ENCODE results near the gene ADAMTS20. TPM values are rescaled to one million over a fixed set of nuclear protein-coding genes. Genes with fewer than 3 reads are reported as not detected.

The ADAMTS20 gene
- total and polyA plus RNA-seq, 2 donors (not counting 3 experiments of a cell fraction or from before 2014, with no cell fraction given), result not detected

DNA sequence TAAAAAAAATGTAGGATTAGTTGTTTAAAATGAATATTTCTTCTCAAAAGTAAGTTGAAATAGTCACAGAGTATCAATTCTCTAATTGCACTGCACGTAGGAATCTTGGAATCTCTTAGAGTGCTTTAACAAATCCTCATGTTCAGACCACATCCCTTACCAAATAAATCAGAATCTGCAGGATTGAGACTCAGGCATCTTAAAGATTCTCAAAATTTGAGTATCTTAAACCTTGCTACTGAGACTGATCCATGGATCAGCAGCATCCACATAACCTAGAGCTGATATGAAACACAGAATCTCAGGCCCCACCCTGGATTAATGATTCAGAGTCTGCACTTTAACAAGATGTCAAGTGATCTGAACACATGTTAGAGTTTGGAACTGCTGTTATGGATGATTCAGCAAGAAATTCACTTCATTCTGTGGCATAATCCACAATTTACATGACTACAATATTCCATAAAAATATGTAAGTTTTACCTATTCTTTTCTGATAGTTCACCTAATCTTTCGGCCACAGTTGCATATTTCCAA lies 58.7 kb downstream of the ADAMTS20 start:
- Histone ChIP-seq H3K9ac (replicated peaks; ENCODE audit: extremely low read depth, insufficient read depth, low read length) (no peak overlapping the region), H3K27me3 (ENCODE audit: control insufficient read depth in 2 of 2, insufficient read depth in 2 of 2, low read length in 2 of 2) (peaks cover 0 to 2% of the 10 kb centered on the region in 2 experiments), H3K4me2 (ENCODE audit: insufficient read depth, low read length) (no peak overlapping the region), H2AFZ (ENCODE audit: low read depth, low read length) (no peak overlapping the region), H3K9me3 (replicated peaks; ENCODE audit: control insufficient read depth, insufficient read depth, low read length) (no peaks in the 10 kb centered on the region), H3K4me3 (replicated peaks in 1 of 3; ENCODE audit: insufficient read depth in 1 of 3, low read depth in 1 of 3, low read length in 3 of 3) (no peak overlapping the region), H3K4me1 (ENCODE audit: control insufficient read depth, extremely low read depth, insufficient read depth, low read length) (no peaks in the 10 kb centered on the region), H4K20me1 (replicated peaks; ENCODE audit: control insufficient read depth, extremely low read depth, insufficient read depth, low read length) (no peaks in the 10 kb centered on the region), H3K27ac (ENCODE audit: insufficient read depth, low read depth, low read length) (no peak overlapping the region), H3K79me2 (ENCODE audit: control insufficient read depth, insufficient read depth, low read length) (no peaks in the 10 kb centered on the region), H3K9me1 (replicated peaks; ENCODE audit: control insufficient read depth, extremely low read depth, insufficient read depth, low read length) (no peaks in the 10 kb centered on the region), H3K36me3 (ENCODE audit: control insufficient read depth in 2 of 2, extremely low read depth in 1 of 2, insufficient read depth in 2 of 2, low read length in 2 of 2) (no peaks in the 10 kb centered on the region)
- dilution Hi-C loops (cut with MboI; ENCODE audit: extremely low pct_ligation_motif_present, low sequenced_read_pairs) (no loop called here), intact Hi-C loops (cut with micrococcal nuclease) (no loop called here)
- TF ChIP-seq MYC (IDR thresholded peaks at IDR 0.05; ENCODE audit: low read depth, low read length) (no peak), POLR2A (IDR thresholded peaks at IDR 0.05; ENCODE audit: low read depth, low read length) (no peak), JUN (IDR thresholded peaks at IDR 0.05; ENCODE audit: borderline replicate concordance, insufficient read depth, insufficient read length, low read depth) (no peak), POLR2AphosphoS5 (IDR thresholded peaks at IDR 0.05; ENCODE audit: insufficient read depth, low read depth, low read length) (no peak), GATA2 (IDR thresholded peaks at IDR 0.05; ENCODE audit: insufficient read depth, insufficient read length, low read depth, low read length) (no peak), EZH2 (IDR thresholded peaks at IDR 0.05; ENCODE audit: borderline replicate concordance, low read depth, low read length, severe bottlenecking) (no peak), FOS (IDR thresholded peaks at IDR 0.05; ENCODE audit: borderline replicate concordance, insufficient read depth, low read length) (no peak)
- TF ChIP-seq, protein P1, sequence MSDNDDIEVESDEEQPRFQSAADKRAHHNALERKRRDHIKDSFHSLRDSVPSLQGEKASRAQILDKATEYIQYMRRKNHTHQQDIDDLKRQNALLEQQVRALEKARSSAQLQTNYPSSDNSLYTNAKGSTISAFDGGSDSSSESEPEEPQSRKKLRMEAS (IDR thresholded peaks at IDR 0.05; ENCODE audit: insufficient read depth, insufficient read length), result no peak
- TF ChIP-seq, protein P2, sequence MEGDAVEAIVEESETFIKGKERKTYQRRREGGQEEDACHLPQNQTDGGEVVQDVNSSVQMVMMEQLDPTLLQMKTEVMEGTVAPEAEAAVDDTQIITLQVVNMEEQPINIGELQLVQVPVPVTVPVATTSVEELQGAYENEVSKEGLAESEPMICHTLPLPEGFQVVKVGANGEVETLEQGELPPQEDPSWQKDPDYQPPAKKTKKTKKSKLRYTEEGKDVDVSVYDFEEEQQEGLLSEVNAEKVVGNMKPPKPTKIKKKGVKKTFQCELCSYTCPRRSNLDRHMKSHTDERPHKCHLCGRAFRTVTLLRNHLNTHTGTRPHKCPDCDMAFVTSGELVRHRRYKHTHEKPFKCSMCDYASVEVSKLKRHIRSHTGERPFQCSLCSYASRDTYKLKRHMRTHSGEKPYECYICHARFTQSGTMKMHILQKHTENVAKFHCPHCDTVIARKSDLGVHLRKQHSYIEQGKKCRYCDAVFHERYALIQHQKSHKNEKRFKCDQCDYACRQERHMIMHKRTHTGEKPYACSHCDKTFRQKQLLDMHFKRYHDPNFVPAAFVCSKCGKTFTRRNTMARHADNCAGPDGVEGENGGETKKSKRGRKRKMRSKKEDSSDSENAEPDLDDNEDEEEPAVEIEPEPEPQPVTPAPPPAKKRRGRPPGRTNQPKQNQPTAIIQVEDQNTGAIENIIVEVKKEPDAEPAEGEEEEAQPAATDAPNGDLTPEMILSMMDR (IDR thresholded peaks at IDR 0.05; ENCODE audit: extremely low read depth in 1 of 2, insufficient read depth in 1 of 2, low read depth in 1 of 2, low read length in 2 of 2), result no peak
- CTCF ChIA-PET, result no interaction called here
- DNase-seq (ENCODE audit: low read depth, low spot score), result no peak
- BruUV-seq (replicated peaks), result no TSS peak
- no peak for FAIRE-seq
- POLR2A ChIA-PET, result no interaction called here
